Smooth muscle cell (in vitro differentiated cells): ENCODE data around the gene ELANE. TPM values are rescaled to one million over a fixed set of nuclear protein-coding genes. Genes with fewer than 3 reads are reported as not detected.

ENCODE experiments used
- DNase-seq: peaks from one replicate; lab custom pipeline; 2025; ENCODE audit not compliant: unreplicated experiment; lab: John Stamatoyannopoulos, UW
- H2AFZ ChIP-seq: fragments of 200-600 bp; sonication (generic); 2 replicates; pipeline ENCODE4 v1.6.0; 2016; ENCODE audit warnings: antibody characterized with exemption, low read depth, mild to moderate bottlenecking
- H3F3A ChIP-seq: fragments of 200-600 bp; sonication (generic); 2 replicates; pipeline ENCODE4 v1.6.0; 2017; ENCODE audit warnings: antibody characterized with exemption, low read depth
- H3K27ac ChIP-seq: fragments of 200-600 bp; sonication (generic); 2 replicates; pipeline ENCODE4 v1.5.1; 2016; ENCODE audit warnings: low read depth, mild to moderate bottlenecking
- H3K27me3 ChIP-seq: fragments of 200-600 bp; sonication (generic); 2 replicates; pipeline ENCODE4 v1.6.1; 2016; ENCODE audit warnings: low read depth, mild to moderate bottlenecking
- H3K36me3 ChIP-seq: fragments of 200-600 bp; sonication (generic); 2 replicates; pipeline ENCODE4 v1.5.1; 2016; ENCODE audit warnings: low read depth
- H3K4me1 ChIP-seq: fragments of 200-600 bp; sonication (generic); 2 replicates; pipeline ENCODE4 v1.5.1; 2016; ENCODE audit warnings: low read depth
- H3K4me2 ChIP-seq: fragments of 200-600 bp; sonication (generic); 2 replicates; pipeline ENCODE4 v1.6.0; 2016; ENCODE audit warnings: mild to moderate bottlenecking
- H3K4me3 ChIP-seq: fragments of 200-600 bp; sonication (generic); 2 replicates; pipeline ENCODE4 v1.5.1; 2016; ENCODE audit warnings: mild to moderate bottlenecking
- H3K79me2 ChIP-seq: fragments of 200-600 bp; sonication (generic); 2 replicates; pipeline ENCODE4 v1.6.0; 2016; ENCODE audit warnings: low read depth, mild to moderate bottlenecking
- H3K9ac ChIP-seq: fragments of 200-600 bp; sonication (generic); 2 replicates; pipeline ENCODE4 v1.6.0; 2016; ENCODE audit warnings: low read depth
- H3K9me3 ChIP-seq: fragments of 200-600 bp; sonication (generic); replicated peaks from 2 replicates; pipeline ENCODE4 v1.5.1; 2016; ENCODE audit warnings: low read depth
- H4K20me1 ChIP-seq: fragments of 200-600 bp; sonication (generic); 2 replicates; pipeline ENCODE4 v1.6.0; 2016; ENCODE audit warnings: low read depth
- WGBS: methylation state at CpG from one replicate; pipeline ENCODE4 v1.1.7; 2016; ENCODE audit warnings: low lambda C conversion rate; 5-methylcytosine and 5-hydroxymethylcytosine counted together
- polyA plus RNA-seq: library from polyadenylated mRNA; unstranded; fragments of >200 nt; fragmentation: Nextera tagmentation; extraction: Ambion mirVana; gene quantifications from 2 replicates; pipeline ENCODE4 v1.2.1, GENCODE V29; 2016
- total RNA-seq: library from RNA; depleted of rRNA; stranded (reverse); fragments of >200 nt; gene quantifications from 2 replicates; pipeline ENCODE4 v1.2.3, GENCODE V29; 2014
- TF ChIP-seq, protein P1 (sequence below): fragments of 200-600 bp; sonication (generic); IDR thresholded peaks from 2 replicates; pipeline ENCODE4 v1.5.1; 2017; ENCODE audit warnings: borderline replicate concordance, mild to moderate bottlenecking, antibody characterized with exemption; ENCODE audit not compliant: insufficient read depth, poor library complexity, severe bottlenecking

Gene ELANE
- total and polyA plus RNA-seq, 2 experiments from 2014 or later = not detected

- WGBS = 94% methylated on average over 29 of the region's 31 CpGs
- peaks cover 10% of the 10 kb centered on the region for H3K36me3 ChIP-seq
Measured at GRCh38 chr19:803686-804418, 48.3 kb upstream of the ELANE start.

GRCh38 chr19:804419-805165, 47.5 kb upstream of the ELANE start:
- no peaks in the 10 kb centered on the region for H3K27me3 ChIP-seq
- peaks cover 24% of the 10 kb centered on the region for H3K4me1 ChIP-seq
- H3K9me3 ChIP-seq = no peaks in the 10 kb centered on the region
- H3K9ac ChIP-seq = no peak overlapping the region
- TF ChIP-seq, protein P1, sequence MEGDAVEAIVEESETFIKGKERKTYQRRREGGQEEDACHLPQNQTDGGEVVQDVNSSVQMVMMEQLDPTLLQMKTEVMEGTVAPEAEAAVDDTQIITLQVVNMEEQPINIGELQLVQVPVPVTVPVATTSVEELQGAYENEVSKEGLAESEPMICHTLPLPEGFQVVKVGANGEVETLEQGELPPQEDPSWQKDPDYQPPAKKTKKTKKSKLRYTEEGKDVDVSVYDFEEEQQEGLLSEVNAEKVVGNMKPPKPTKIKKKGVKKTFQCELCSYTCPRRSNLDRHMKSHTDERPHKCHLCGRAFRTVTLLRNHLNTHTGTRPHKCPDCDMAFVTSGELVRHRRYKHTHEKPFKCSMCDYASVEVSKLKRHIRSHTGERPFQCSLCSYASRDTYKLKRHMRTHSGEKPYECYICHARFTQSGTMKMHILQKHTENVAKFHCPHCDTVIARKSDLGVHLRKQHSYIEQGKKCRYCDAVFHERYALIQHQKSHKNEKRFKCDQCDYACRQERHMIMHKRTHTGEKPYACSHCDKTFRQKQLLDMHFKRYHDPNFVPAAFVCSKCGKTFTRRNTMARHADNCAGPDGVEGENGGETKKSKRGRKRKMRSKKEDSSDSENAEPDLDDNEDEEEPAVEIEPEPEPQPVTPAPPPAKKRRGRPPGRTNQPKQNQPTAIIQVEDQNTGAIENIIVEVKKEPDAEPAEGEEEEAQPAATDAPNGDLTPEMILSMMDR = no peak
- 98% methylated on average over 41 of the region's 53 CpGs for WGBS
- no peak overlapping the region for H2AFZ ChIP-seq
- no peak overlapping the region for H3K4me2 ChIP-seq
- peaks cover 10% of the 10 kb centered on the region for H3K36me3 ChIP-seq
- no peak for DNase-seq
- H3F3A ChIP-seq = peaks cover 24% of the 10 kb centered on the region
- H4K20me1 ChIP-seq = peaks cover 100% of the 10 kb centered on the region
- no peak overlapping the region for H3K4me3 ChIP-seq
- no peak overlapping the region for H3K27ac ChIP-seq
- peaks cover 100% of the 10 kb centered on the region for H3K79me2 ChIP-seq

More at GRCh38 chr19:803686-804418, 48.3 kb upstream of the ELANE start:
- no peak overlapping the region for H3K27ac ChIP-seq
- H3K9me3 ChIP-seq = no peaks in the 10 kb centered on the region
- H3F3A ChIP-seq = peaks cover 23% of the 10 kb centered on the region
- H3K4me1 ChIP-seq = peaks cover 29% of the 10 kb centered on the region
- no peak overlapping the region for H2AFZ ChIP-seq
- H3K4me2 ChIP-seq = no peak overlapping the region
- no peak for DNase-seq
- H3K4me3 ChIP-seq = no peak overlapping the region
- TF ChIP-seq, protein P1 = no peak
- H3K27me3 ChIP-seq = no peaks in the 10 kb centered on the region
- H4K20me1 ChIP-seq = peaks cover 100% of the 10 kb centered on the region
- H3K9ac ChIP-seq = no peak overlapping the region
- H3K79me2 ChIP-seq = peaks cover 100% of the 10 kb centered on the region

GRCh38 chr19:805166-805551, 46.9 kb upstream of the ELANE start:
- Histone ChIP-seq H3K4me3 (no peak overlapping the region), H3K27ac (no peak overlapping the region), H3K79me2 (peaks cover 100% of the 10 kb centered on the region), H3K9me3 (no peaks in the 10 kb centered on the region), H3K27me3 (no peaks in the 10 kb centered on the region), H4K20me1 (peaks cover 100% of the 10 kb centered on the region), H3K4me1 (peaks cover 20% of the 10 kb centered on the region), H3K9ac (no peak overlapping the region), H3K4me2 (no peak overlapping the region), H3F3A (peaks cover 29% of the 10 kb centered on the region), H3K36me3 (peaks cover 13% of the 10 kb centered on the region), H2AFZ (no peak overlapping the region)
- no peak for DNase-seq
- TF ChIP-seq, protein P1 = no peak
- WGBS = 98% methylated on average over 32 of the region's 33 CpGs
